ENCODE results near the gene FAM24B.

Gene FAM24B

GRCh38 chr10:122822973-122823690, 56.2 kb downstream of the FAM24B start:
- no peak for DNase-seq (ENCODE audit: low read depth)

GRCh38 chr10:122821808-122822207, 57.6 kb downstream of the FAM24B start:
- no peak for DNase-seq (ENCODE audit: low read depth)

GRCh38 chr10:122815458-122815857, 63.9 kb downstream of the FAM24B start:
- no peak for DNase-seq (ENCODE audit: low read depth)

GRCh38 chr10:122814493-122814892, 64.9 kb downstream of the FAM24B start:
- DNase-seq (ENCODE audit: low read depth): no peak

GRCh38 chr10:122812751-122813150, 66.6 kb downstream of the FAM24B start:
- no peak for DNase-seq (ENCODE audit: low read depth)

- no peak for DNase-seq (ENCODE audit: low read depth)
Measured at GRCh38 chr10:122802282-122802681, 77.1 kb downstream of the FAM24B start.
